T-helper 1 cell treated with Interleukin-12 subunit alpha and Interleukin-12 subunit beta and Interleukin-4 antibody, amounts not matched to agents 30 ng/mL and 1 ng/mL, for 36 hours (primary cell): ENCODE measurements around the gene GPR173. TPM values are rescaled to one million over a fixed set of nuclear protein-coding genes. Genes with fewer than 3 reads are reported as not detected.

ENCODE experiments used
- intact Hi-C: fragments of 100-400 bp; cut with micrococcal nuclease; formaldehyde crosslinking; loops from one replicate; pipeline ENCODE4 v1.15.1; 2024
- total RNA-seq: library from RNA; stranded (reverse); gene quantifications from 2 replicates; pipeline ENCODE4 v1.2.3, GENCODE V29; 2022

GPR173 gene
- total RNA-seq, 1 donor from 2014 or later: not detected

- intact Hi-C loops: loop anchor here (1.0 to 5.0 kb wide), 4 partner anchors 11 to 151 kb away; partner anchors contain the start of gene TSPYL2
Measured at GRCh38 chrX:53071064-53071463, 22.5 kb downstream of the GPR173 start.

GRCh38 chrX:53071604-53072417, 23.2 kb downstream of the GPR173 start:
- intact Hi-C loops: loop anchor here (1.0 to 5.0 kb wide), 4 partner anchors 10 to 150 kb away; partner anchors contain the start of gene TSPYL2

- intact Hi-C loops: loop anchor here (5.0 kb wide), 1 partner anchor 150 kb away; no protein-coding TSS in a partner anchor
Measured at GRCh38 chrX:53072418-53073114, 24.0 kb downstream of the GPR173 start.

GRCh38 chrX:53073115-53073586, 24.6 kb downstream of the GPR173 start:
- intact Hi-C loops: loop anchor here (5.0 kb wide), 1 partner anchor 149 kb away; no protein-coding TSS in a partner anchor

DNA sequence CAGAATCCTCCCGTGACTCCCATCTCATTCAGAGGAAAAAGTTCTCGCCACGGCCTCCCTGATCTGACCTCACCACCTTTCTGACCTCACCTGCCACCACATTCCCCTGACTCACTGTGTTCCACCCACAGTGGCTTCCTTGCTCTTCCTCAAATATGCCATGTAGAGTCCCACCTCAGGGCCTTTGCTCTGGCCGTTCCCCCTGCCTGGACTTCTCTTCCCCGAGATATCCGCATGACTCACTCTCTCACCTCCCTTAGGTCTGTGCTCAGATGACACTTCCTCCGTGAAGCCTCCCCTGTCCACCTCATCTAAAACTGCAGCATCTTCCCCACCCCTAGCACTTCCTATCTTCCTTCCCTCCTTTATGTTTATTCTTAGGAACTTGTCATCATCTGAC, 26.4 kb downstream of the GPR173 start:
- intact Hi-C loops: no loop called here

DNA sequence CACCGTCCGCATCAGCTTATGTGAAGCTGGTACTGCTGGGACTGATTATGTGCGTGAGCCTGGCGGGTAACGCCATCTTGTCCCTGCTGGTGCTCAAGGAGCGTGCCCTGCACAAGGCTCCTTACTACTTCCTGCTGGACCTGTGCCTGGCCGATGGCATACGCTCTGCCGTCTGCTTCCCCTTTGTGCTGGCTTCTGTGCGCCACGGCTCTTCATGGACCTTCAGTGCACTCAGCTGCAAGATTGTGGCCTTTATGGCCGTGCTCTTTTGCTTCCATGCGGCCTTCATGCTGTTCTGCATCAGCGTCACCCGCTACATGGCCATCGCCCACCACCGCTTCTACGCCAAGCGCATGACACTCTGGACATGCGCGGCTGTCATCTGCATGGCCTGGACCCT, 28.1 kb downstream of the GPR173 start:
- intact Hi-C loops: no loop called here

DNA sequence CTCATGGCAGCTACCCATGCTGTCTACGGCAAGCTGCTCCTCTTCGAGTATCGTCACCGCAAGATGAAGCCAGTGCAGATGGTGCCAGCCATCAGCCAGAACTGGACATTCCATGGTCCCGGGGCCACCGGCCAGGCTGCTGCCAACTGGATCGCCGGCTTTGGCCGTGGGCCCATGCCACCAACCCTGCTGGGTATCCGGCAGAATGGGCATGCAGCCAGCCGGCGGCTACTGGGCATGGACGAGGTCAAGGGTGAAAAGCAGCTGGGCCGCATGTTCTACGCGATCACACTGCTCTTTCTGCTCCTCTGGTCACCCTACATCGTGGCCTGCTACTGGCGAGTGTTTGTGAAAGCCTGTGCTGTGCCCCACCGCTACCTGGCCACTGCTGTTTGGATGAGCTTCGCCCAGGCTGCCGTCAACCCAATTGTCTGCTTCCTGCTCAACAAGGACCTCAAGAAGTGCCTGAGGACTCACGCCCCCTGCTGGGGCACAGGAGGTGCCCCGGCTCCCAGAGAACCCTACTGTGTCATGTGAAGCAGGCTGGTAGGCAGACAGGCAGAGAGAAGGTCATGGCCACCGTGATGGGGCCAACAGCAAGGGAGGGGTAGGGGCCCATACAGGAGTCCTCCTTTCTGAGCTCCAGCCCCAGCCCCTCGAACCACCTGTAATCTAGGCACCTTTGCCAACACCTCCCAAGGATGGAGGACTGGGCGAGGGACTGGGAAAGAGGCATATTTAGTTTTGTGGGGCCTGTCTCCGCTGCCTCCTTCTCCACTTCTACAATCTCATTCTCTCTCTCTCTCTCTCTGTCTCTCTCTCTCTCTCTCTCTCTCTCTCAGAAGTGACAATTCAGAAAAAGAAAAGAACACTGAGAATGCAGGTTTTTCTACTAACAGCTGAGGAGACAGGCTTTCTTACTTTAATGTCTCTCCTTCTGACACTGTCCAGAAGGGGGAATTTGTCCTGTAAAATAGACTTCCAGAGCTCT, 28.9 kb downstream of the GPR173 start:
- intact Hi-C loops: no loop called here

DNA sequence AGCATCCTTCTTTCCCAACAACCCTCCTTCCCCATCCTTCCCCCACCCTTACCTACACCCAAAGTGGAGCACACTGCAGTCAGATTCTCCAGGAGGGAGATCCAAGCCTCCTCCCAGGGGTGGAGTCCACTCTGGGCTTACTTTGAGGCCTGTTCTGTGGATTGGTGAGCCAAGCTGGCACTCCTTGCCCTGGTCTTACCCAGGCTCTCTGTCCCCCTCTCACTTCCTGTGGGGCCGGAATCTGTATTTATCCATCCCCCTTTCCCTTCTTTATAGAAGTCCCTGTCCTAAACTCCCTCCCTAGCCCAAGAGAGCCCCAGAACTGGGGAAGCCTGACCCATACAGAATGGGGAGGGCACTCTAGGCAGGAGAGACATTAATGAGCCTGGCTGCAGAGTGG, 30.4 kb downstream of the GPR173 start:
- intact Hi-C loops: no loop called here

DNA sequence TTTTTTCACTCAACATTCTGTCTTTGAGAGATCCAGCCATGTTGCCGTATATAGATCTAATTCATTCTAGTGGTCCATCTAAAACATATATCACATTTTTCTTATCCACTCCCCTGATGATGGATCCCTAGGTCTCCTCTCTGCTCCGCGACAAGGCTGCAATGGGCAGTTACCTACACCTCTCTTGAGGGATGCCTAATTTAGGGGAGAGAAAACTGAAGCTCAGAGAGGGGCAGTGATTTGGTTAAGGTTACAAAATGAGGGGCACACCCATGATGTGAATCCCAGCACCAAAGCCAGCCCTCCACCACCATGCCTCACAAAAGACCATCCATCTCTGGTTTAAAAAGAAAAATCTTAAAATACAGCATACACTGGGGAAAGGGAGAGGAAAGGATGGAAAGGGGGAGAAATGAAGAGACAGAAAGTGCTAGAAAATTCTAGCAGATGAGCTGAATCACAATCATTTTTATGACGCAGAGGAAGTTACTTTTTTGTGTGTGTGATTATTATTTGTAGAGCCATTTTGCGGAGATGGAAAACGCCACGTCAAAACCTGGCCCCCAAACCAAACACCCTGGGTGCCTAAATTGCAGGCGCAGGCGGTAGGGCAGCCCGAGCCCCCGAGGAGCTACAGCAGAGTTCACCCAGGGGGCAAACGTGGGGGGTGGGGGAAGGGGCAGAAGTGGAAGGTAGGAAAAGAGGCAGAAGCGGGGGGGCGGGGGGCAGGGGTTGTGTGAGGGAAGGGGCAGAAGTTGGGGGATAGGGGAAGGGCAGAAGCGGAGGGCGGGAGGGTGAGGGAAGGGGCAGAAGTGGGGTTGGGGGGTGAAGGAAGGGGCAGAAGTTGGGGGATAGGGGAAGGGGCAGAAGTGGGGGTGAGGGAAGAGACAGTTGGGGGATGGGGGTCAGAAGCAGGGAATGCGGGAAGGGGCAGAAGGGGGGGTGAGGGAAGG, 32.3 kb downstream of the GPR173 start:
- intact Hi-C loops: loop anchor here (10.0 kb wide), 4 partner anchors 604 to 1924 kb away; partner anchors contain the start of genes APEX2, HUWE1 and PHF8

DNA sequence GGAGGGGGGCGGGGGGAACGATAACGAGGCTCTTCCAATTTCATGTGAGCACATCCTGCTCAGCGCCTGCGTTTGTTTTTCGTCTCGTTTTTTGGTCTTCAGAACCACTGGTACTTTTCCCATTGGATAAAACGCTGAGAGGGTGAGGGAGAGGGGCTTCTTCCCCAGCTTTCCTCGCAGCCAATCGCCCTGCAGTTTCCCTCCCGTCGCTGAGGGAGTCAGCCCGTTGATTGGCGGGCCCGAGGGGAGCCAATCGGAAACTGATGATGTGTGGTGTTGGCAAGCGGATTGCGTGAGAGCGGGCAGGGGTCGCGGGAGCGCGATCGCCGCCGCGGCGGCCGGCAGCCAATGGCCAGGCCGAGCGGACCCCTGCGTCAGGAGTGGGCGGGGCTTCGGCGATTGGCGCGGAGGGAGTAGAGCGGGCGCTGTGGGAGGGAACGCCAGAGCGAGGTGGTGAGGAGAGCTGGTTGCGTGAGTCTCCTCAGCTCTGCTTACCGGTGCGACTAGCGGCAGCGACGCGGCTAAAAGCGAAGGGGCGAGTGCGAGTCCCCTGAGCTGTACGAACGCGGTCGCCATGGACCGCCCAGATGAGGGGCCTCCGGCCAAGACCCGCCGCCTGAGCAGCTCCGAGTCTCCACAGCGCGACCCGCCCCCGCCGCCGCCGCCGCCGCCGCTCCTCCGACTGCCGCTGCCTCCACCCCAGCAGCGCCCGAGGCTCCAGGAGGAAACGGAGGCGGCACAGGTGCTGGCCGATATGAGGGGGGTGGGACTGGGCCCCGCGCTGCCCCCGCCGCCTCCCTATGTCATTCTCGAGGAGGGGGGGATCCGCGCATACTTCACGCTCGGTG, 33.6 kb downstream of the GPR173 start, which contains the start of gene TSPYL2:
TSPYL2 (plus strand) TSS at position 443 of the 848 bp plus-strand sequence; CDS start at position 575, 132 bp downstream.
- intact Hi-C loops: loop anchor here (1.0 to 10.0 kb wide), 9 partner anchors 11 to 1923 kb away; partner anchors contain the start of genes APEX2, HUWE1, PHF8 and RIBC1

GRCh38 chrX:53082773-53083616, 34.4 kb downstream of the GPR173 start:
- intact Hi-C loops: loop anchor here (1.0 to 10.0 kb wide), 9 partner anchors 10 to 1922 kb away; partner anchors contain the start of genes APEX2, HUWE1, PHF8 and RIBC1

DNA sequence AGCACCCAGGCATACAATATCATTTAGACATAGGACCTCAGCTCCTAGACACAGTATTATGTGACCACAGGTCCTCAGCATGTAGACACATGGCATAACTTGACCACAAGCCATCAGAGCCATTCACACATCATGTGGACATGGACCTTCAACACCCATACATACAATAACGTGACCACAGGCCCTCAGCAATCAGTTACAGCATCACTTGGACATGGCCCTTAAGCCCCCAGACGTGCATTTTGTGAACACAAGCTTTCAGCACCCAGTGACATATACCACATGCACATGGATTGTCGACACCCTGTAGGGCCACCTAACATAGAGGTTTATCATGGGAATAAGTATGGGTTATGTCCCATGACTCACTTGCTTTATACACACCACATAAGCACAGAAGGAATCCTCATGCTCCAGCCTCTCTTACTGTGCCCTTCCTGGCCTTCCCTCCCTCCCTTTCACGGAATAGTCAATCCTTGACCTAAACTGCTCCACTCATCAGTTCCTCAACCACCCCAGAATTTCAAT, 35.5 kb downstream of the GPR173 start:
- intact Hi-C loops: loop anchor here (10.0 kb wide), 4 partner anchors 601 to 1921 kb away; partner anchors contain the start of genes APEX2, HUWE1 and PHF8

DNA sequence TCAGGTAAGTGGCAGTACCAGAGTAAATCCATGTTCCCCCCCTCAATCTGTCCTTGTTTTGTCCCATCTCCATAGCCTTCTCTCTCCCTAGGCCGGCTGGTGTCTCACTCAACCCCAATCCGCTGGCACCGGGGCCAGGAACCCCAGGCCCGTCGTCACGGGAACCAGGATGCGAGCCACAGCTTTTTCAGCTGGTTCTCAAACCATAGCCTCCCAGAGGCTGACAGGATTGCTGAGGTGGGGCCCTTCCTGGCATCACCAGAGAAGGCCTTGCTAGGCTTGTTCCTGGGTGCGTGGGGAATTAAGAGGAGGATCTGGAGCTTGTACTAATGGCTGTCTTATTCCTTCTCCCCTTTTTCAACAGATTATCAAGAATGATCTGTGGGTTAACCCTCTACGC, 36.3 kb downstream of the GPR173 start:
- intact Hi-C loops: loop anchor here (10.0 kb wide), 4 partner anchors 600 to 1920 kb away; partner anchors contain the start of genes APEX2, HUWE1 and PHF8

- intact Hi-C loops: loop anchor here (10.0 kb wide), 4 partner anchors 599 to 1919 kb away; partner anchors contain the start of genes APEX2, HUWE1 and PHF8
Measured at GRCh38 chrX:53085661-53086229, 37.2 kb downstream of the GPR173 start.

GRCh38 chrX:53086464-53086863, 37.9 kb downstream of the GPR173 start:
- intact Hi-C loops: loop anchor here (10.0 kb wide), 4 partner anchors 598 to 1918 kb away; partner anchors contain the start of genes APEX2, HUWE1 and PHF8

GRCh38 chrX:53087388-53087831, 38.8 kb downstream of the GPR173 start:
- intact Hi-C loops: loop anchor here (10.0 kb wide), 4 partner anchors 597 to 1917 kb away; partner anchors contain the start of genes APEX2, HUWE1 and PHF8
